AG04450 (cell line): ENCODE results near the gene CAMK2B. TPM values are rescaled to one million over a fixed set of nuclear protein-coding genes. Genes with fewer than 3 reads are reported as not detected.

Source experiments
- CTCF ChIA-PET: fragments of 300-600, 350-600 bp; formaldehyde crosslinking; extraction: SDS; loops from one replicate; lab custom pipeline; 2022; ENCODE audit warnings: antibody characterized with exemption, inconsistent platforms; lab: Charles Lee
- POLR2A ChIA-PET: fragments of 350-600 bp; formaldehyde crosslinking; extraction: SDS; loops from one replicate; lab custom pipeline; 2021; ENCODE audit warnings: antibody characterized with exemption, inconsistent platforms; lab: Yijun Ruan, JAX
- DNase-seq: peaks from one replicate; pipeline ENCODE4 v3.0.0-alpha.2; 2011; ENCODE audit warnings: low read depth, low spot score
- H3K27ac ChIP-seq: one replicate; pipeline ENCODE4 v1.5.1; 2012; ENCODE audit warnings: low read depth, low read length, control low read depth
- H3K27me3 ChIP-seq: one replicate; pipeline ENCODE4 v1.6.0; 2012; ENCODE audit warnings: low read length; ENCODE audit not compliant: control insufficient read depth, insufficient read depth
- H3K4me3 ChIP-seq: 2 replicates; pipeline ENCODE4 v1.5.1; 2011; ENCODE audit warnings: mild to moderate bottlenecking, low read depth, low read length, control low read depth
- H3K9me3 ChIP-seq: 2 replicates; pipeline ENCODE4 v1.5.1; 2012; ENCODE audit warnings: low read length; ENCODE audit not compliant: control insufficient read depth, insufficient read depth
- polyA plus RNA-seq: library from polyadenylated mRNA; depleted of rRNA; stranded (reverse); fragments of >200 nt; gene quantifications from 2 replicates; pipeline ENCODE4 v1.2.3, GENCODE V29; 2011
- TF ChIP-seq, protein P1 (sequence below): IDR thresholded peaks from 2 replicates; pipeline ENCODE4 v1.5.1; 2011; ENCODE audit warnings: low read depth, low read length, control low read depth, inconsistent platforms

Gene CAMK2B
- polyA plus RNA-seq, 1 experiment = not detected

DNA sequence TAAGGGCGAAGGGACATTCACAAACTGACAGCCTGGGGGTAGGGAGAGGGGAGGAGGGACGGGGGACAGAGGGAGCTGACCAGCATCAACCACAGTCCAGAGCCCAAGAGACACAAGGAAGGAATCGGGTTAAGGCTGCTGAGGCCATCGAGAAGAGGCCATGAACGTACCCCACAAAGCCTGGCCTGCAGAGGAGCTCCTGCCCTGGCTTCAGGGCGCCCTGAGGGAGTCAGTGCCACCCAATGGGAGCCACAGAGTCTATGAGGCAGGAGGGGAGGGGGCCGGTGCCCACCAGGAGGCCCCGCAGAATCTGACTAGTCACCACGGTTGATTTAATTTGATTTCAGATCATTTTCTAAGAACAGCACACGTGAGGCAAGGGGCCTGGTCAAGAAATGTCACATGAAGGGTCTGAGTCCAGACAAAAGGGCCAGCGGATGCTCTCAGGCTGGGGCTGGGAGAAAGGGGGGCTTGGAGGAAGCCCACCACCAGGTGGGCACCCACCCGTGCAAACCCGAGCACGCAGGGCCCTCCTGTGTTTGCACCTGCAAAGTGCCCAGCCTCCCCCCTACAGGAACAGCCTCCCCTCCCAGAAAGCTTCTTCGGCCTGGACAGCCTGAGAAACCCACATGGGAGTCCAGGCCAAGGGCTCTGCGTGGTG is 40.4 kb downstream of the CAMK2B start:
- POLR2A ChIA-PET = no interaction called here
- DNase-seq = no peak
- CTCF ChIA-PET = interaction anchor here (0.6 kb wide), 1 partner anchor 331 kb away, joined by 3 read pairs; no protein-coding TSS in a partner anchor

DNA sequence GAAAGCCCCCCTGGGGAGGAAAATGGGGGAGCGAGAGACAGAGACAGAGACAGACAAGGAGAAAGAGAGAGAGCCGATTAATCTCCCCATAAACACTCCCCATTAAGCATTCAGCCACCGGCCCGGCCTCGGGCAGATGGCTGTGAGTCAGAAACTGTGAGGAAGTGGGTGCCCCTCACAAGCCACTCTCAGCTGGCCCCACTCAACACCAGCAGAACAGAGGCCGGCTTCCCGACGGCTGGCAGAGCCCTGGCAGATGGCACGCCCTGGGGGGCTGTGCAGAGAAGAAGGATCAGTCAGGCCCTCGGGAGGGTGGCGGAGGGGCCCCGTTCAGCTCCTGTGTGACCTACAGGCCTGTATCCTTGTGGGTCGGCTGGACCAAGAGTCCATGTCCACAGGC is 41.2 kb downstream of the CAMK2B start:
- Histone ChIP-seq H3K27me3 (peaks cover 10% of the 10 kb centered on the region), H3K9me3 (no peaks in the 10 kb centered on the region; the same call in 1 of the 2 replicates), H3K4me3 (no peak overlapping the region), H3K27ac (no peak overlapping the region)
- POLR2A ChIA-PET = no interaction called here
- TF ChIP-seq, protein P1, sequence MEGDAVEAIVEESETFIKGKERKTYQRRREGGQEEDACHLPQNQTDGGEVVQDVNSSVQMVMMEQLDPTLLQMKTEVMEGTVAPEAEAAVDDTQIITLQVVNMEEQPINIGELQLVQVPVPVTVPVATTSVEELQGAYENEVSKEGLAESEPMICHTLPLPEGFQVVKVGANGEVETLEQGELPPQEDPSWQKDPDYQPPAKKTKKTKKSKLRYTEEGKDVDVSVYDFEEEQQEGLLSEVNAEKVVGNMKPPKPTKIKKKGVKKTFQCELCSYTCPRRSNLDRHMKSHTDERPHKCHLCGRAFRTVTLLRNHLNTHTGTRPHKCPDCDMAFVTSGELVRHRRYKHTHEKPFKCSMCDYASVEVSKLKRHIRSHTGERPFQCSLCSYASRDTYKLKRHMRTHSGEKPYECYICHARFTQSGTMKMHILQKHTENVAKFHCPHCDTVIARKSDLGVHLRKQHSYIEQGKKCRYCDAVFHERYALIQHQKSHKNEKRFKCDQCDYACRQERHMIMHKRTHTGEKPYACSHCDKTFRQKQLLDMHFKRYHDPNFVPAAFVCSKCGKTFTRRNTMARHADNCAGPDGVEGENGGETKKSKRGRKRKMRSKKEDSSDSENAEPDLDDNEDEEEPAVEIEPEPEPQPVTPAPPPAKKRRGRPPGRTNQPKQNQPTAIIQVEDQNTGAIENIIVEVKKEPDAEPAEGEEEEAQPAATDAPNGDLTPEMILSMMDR = no peak
- CTCF ChIA-PET = no interaction called here
- no peak for DNase-seq

More for the DNA sequence above, 40.4 kb downstream of the CAMK2B start:
- H3K27ac ChIP-seq = no peak overlapping the region
- H3K27me3 ChIP-seq = peaks cover 18% of the 10 kb centered on the region
- H3K4me3 ChIP-seq = no peak overlapping the region
- no peaks in the 10 kb centered on the region; the same call in 1 of the 2 replicates for H3K9me3 ChIP-seq
- TF ChIP-seq, protein P1 = no peak

DNA sequence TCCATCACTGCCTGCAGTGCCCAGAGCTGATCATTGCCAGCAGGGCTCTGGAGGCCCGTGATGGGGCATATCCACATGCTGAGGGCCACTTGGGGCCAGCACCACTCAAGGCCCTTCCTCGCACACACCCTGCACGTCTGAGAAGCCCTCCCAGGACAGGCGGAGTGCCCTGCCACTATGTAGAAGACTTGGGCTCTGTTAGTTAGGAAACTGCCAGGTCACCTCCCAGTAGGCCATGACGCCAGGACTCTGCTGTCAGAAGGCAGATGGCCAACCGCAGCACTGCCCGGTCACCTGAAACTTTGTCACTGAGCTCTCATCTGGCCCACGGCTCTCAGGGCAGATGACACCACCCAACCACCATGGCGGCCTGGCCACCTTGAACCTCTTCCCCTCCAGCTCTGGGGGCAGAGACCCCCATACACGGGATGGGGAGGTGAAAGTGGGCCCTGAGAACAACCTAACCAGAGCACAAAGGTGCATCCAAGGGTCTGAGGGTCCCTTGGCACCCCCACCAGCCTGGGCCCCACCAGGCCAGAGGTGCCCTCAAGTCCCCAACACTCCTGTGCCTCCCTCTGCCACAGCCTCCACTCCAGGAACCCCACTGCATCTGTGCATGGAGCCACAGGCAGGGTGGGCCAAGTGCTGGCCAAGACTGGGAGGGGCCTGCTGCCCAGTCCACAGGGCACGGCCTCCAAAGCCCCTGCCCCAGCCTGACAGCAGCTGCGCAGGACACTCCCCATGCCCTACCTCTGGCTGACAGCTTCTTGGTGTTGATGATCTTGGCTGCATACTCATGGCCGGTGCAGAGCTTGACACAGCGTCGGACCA is 41.8 kb downstream of the CAMK2B start:
- no peak overlapping the region for H3K4me3 ChIP-seq
- DNase-seq = no peak
- H3K27me3 ChIP-seq = peaks cover 7% of the 10 kb centered on the region
- H3K9me3 ChIP-seq = no peaks in the 10 kb centered on the region; the same call in 1 of the 2 replicates
- H3K27ac ChIP-seq = no peak overlapping the region
- TF ChIP-seq, protein P1 = no peak
- ChIA-PET POLR2A (no interaction called here), CTCF (no interaction called here)

DNA sequence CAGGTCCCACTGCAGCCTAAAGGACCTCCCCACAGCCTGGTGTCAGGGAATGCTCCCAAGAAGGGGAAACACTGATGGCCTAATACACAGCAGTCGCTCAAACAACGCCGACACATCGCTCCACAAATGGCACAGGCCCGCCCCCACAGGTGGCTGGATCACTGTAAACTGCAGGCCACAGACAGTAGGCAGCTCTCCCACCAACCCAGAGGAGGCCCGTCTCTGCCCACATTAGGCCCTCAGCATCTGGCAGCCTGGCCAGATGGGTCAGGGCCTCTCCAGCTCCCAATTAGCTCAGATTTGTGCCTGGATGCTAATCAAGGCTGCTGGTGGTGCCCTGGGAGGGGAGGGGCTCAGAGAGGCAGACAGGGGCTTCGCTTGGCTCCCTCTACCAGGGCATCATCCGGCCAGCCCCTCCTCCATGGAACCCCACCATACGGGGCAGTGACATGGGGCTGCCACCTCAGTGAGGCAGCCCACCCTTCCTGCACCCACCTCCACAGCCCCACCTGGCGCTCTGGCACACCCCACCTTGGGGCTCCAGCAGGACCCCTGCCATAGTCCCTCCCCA is 42.7 kb downstream of the CAMK2B start:
- peaks cover 9% of the 10 kb centered on the region for H3K27me3 ChIP-seq
- DNase-seq = no peak

More for the DNA sequence above, 42.7 kb downstream of the CAMK2B start:
- Histone ChIP-seq H3K9me3 (peaks cover 3% of the 10 kb centered on the region; the same call in 1 of the 2 replicates), H3K27ac (no peak overlapping the region), H3K4me3 (no peak overlapping the region)
- CTCF ChIA-PET = no interaction called here
- TF ChIP-seq, protein P1 = no peak
- POLR2A ChIA-PET = no interaction called here
